Stimulated activated CD8-positive, alpha-beta memory T cell treated with anti-CD3 and anti-CD28 coated beads, Interleukin-15, amount 100 ng/mL, for 1 hour (primary cell): ENCODE measurements around the gene GJD3.
"Not testable (repeated sequence)": the region's sequence is repeated elsewhere in the genome, so short reads cannot be mapped to it uniquely, and the experiment has no call there.

Experiments
- DNase-seq: peaks from one replicate; pipeline ENCODE4 v3.0.0-alpha.2; 2020; ENCODE audit warnings: low read depth

Gene GJD3, protein sequence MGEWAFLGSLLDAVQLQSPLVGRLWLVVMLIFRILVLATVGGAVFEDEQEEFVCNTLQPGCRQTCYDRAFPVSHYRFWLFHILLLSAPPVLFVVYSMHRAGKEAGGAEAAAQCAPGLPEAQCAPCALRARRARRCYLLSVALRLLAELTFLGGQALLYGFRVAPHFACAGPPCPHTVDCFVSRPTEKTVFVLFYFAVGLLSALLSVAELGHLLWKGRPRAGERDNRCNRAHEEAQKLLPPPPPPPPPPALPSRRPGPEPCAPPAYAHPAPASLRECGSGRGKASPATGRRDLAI

DNA sequence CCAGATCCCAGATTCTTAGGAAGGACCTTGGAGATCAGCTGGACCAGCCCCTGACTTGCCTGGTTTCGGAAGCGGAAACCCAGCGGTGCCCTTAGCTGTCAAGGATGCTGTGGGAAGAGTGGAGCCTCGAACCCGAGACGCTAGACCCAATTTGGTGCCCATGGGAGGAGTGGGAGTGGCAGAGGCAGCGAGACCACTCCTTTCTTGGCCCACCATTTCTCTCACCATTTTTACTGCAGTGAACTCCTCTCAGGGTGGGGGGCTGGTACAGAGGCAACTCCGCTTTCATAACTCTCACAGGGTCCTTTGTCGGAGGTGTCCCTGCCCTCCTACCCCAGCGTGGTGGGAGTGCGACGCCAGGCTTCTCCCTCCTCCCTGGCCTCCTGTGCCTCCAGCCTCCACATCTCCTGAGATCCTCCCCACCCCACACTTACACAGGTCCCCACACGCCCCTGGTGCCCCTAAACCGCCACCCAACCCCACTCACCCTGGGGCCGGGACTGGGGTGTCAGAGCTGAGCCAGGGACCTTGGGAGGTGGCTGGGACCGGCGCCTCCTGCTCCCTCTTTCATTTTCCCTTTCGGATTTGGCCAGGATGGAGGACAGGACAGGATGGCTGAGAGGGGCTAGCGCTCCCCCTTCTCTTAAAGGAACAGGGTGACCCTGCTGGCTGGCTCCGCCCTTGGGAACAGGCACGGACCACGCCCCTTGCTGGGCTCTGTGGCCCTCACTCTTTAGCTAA, at the start of gene GJD3:
GJD3 (minus strand) TSS at position 617 of the 741 bp plus-strand sequence. CDS start 922 bp downstream, outside the sequence.
- no peak for DNase-seq

DNA sequence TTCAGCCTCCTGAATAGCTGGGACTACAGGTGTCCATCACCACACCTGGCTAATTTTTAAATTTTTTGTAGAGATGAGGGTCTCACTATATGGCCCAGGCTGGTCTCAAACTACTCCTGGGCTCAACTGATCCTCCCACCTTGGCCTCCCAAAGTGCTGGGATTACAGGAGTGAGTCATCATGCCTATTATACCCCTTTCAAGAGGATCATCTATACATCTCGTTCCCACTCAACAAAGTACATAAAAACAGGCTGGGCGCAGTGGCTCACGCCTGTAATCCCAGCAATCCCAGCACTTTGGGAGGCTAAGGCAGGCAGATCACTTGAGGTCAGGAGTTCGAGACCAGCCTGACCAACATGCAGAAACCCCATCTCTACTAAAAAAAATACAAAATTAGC, 49.8 kb upstream of the GJD3 start:
- DNase-seq, result not testable (repeated sequence)

DNA sequence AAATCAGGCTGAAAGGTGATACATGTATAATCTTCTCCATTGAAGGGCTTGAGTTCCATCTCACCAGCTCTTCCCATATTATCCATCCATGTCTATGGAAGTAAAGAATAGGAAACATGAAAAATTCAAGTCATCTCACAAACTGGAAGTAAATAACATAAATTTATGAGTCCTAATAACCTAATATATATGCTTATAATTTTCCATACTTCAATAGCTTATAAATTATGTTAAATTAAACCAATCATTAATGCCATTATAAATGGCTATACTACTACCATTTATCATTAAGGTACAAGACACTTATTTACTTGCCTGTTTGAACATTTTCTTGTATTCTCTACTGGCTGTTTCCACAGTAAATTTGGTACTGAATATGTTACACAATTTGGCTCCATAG, 48.3 kb upstream of the GJD3 start:
- DNase-seq, result no peak

DNA sequence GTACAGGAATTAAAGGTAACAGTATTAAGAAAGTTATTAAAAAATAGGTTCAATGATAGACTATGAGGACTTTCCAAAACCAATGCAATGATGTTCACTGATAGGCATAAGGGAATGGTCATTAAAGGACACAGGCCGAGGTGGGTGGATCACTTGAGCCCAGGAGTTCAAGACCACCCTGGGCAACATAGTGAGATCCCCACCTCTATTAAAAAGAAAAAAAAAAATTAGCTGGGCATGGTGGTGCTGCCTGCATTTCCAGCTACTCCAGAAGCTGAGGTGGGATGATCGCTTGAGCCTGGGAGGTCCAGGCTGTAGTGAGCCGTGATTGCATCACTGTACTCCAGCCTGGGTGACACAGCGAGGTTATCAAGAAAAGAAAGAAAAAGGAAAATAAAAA, 47.3 kb upstream of the GJD3 start:
- DNase-seq, result no peak

DNA sequence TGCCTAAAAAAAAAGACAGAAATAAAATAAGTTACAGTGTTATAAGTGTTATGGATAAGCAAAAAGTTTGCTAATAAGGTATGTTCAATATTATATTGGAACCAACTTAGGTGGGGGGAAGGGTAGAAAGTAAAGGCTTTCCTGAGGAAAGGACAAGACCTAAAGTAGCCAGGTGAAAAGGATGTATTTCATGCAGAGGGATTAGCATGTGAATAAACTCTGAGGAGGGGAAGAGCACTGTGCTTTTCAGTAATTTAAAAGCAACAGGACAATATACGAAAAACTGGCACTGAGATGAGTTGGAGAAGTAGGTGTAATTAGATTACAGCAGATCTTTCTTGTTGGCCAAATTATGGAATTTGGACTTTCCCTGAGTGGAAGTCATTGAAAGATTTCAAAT, 45.5 kb upstream of the GJD3 start:
- no peak for DNase-seq

DNA sequence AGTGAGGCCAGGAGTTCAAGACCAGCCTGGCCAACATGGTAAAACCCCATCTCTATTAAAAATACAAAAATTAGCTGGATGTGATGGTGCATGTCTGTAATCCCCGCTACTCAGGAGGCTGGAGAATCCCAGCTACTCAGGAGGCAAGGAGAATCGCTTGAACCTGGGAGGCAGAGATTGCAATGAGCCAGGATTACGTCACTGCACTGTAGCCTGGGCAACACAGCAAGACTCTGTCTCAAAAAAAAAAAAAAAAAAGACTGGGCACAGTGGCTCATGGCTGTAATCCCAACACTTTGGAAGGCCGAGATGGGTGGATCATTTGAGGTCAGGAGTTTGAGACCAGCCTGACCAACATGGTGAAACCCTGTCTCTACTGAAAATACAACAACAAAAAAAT, 45.0 kb upstream of the GJD3 start:
- not testable (repeated sequence) for DNase-seq

DNA sequence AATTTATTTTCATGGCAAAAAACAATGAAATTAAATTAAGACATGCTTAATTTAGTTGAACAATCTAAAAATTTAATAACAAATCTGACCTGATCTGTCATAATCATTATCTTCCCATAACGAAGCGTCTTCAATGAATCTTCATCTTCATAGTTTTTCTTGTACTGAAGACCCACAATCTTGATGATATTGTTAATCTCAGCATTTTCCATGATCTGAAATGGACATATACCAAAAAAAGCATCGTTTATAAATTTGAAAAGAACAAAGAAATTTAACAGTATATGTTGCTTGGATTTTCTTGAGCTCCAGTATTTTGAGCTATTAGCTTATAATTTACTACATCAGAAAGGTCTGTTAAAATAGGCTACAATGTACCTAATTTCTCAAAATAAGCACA, 42.9 kb upstream of the GJD3 start:
- no peak for DNase-seq

DNA sequence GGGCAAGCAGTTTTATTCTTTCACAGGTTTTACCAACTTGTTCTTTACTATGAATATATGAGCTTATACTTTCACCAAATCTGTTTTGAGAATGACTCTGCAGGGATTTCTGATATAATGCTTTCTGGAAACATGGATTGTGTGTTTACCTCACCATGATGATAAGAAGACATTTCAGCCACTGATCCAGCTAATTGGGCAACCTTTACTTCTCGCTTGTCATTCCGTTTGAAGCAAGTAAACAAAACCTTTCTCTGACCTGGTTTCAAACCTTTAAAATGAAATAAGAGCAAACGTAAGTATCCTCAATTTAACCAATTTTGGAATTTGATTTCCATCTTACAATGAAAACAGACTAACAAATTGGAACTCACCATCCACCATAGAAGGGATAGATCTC, 39.5 kb upstream of the GJD3 start:
- DNase-seq, result no peak

DNA sequence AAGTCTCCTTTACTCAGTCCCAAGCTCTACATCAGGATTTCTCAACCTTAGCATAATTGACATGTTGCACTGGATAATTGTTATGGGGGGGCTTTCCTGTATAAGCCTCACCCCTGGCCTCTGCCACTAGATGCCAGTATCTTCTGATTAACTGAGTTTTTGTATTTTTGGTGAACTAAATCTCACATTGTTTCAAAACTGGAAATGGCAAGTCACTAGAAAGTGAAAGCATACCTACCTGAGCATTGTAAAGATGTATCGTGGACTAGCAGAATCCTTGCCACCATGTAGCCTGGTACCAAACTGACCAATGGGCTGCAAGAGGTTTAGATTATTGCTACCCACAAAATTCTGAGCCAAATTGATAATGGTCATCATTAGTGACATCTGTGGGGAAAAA, 38.1 kb upstream of the GJD3 start:
- DNase-seq, result no peak

DNA sequence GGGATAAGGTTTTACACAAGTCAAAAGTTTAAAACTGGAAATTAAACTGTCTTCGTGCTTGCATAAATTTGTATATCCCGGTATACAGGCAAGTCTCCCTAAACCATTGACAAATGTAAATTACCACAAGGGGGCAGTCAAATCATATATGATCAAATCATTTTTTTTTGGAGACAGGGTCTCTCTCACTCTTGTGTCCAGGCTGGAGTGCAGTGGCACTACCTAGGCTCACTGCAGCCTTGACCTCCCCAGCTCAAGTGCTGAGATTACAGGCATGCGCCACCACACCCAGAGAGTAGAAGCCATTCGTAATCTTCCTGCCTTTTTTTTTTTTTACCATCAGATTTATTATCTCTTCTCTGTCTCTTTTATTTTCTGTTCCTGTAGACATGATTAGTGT, 34.6 kb upstream of the GJD3 start:
- no peak for DNase-seq

DNA sequence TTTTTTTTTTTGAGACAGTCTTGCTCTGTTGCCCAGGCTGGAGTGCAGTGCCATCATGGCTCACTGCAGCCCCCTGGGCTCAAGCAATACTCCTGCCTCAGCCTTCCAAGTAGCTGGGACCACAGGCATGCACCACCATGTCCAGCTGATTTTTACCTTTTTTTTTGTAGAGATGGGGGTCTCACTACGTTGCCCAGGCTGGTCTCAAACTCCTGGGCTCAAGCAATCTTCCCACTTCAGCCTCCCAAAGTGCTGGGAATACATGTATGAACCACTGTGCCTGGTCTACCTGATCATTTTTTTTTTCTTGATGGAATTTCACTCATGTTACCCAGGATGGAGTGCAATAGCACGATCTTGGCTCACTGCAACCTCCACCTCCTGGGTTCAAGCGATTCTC, 22.0 kb upstream of the GJD3 start:
- not testable (repeated sequence) for DNase-seq

DNA sequence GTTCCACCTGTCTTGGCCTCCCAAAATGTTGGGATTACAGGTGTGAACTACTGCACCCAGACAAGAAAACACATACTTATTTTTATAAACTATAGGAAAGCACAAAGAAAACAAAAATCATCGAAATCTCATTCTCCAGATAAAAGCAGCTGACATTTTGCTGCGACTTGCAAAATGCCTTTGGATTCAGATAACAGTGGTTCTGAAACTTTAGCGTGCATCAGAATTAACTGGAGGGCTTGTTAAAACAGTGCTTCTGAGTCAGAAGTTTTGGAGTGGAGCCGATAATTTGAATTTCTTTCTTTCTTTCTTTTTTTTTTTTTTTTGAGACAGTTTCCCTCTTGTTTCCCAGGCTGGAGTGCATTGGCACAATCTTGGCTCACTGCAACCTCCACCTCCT, 17.7 kb upstream of the GJD3 start:
- no peak for DNase-seq

DNA sequence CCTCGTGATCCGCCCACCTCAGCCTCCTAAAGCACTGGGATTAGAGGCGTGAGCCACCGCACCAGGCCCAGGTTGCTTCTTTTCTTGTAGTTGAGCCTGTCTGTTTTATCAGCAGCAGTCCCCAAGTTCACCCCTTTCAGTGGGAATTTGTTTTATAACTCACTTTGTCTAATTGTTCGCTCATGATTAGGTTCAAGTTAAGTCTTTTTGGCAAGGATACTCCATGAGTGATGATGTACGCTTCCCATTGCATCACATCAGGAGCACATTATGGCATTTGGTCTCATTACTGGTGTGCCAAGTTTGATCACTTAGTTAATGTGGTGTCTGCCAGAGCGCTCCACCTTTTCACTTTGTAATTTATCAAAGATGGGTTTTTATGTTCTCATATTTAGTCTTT, 14.4 kb upstream of the GJD3 start:
- no peak for DNase-seq

DNA sequence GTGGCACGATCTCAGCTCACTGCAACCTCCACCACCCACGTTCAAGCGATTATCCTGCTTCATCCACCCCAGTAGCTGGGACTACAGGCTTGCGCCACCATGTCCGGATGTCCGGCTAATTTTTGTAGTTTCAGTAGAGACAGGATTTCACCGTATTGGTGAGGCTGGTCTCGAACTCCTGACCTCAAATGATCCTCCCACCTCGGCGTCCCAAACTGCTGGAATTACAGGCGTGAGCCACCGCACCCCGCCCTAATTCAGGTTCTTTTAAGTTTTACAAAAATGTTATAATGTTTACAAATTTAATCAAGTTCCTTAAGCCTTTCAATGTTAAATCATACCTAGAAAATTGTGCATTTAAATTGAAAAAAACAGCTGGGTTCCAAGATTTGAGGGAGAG, 13.3 kb upstream of the GJD3 start:
- no peak for DNase-seq

DNA sequence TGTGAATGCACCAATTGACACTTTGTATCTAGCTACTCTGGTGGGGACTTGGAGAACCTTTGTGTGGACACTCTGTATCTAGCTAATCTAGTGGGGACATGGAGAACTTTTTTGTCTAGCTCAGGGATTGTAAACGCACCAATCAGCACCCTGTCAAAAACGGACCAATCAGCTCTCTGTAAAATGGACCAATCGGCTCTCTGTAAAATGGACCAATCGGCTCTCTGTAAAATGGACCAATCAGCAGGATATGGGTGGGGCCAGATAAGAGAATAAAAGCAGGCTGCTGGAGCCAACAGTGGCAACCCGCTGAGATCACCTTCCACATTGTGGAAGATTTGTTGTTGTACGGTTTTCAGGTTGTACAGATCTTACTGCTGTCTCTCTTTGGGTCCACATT, 12.0 kb upstream of the GJD3 start:
- DNase-seq, result not testable (repeated sequence)

DNA sequence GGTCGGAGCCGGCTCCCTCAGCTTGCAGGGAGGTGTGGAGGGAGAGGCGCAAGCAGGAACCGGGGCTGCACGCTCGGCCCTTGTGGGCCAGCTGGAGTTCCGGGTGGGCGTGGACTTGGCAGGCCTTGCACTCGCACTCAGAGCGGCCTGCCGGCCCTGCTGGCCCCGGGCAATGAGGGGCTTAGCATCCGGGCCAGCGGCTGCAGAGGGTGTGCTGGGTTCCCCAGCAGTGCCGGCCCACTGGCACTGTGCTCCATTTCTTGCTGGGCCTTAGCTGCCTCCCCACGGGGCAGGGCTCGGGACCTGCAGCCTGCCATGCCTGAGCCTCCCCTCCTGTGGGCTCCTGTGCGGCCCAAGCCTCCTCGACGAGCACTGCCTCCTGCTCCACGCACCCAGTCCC, 11.2 kb upstream of the GJD3 start:
- not testable (repeated sequence) for DNase-seq

DNA sequence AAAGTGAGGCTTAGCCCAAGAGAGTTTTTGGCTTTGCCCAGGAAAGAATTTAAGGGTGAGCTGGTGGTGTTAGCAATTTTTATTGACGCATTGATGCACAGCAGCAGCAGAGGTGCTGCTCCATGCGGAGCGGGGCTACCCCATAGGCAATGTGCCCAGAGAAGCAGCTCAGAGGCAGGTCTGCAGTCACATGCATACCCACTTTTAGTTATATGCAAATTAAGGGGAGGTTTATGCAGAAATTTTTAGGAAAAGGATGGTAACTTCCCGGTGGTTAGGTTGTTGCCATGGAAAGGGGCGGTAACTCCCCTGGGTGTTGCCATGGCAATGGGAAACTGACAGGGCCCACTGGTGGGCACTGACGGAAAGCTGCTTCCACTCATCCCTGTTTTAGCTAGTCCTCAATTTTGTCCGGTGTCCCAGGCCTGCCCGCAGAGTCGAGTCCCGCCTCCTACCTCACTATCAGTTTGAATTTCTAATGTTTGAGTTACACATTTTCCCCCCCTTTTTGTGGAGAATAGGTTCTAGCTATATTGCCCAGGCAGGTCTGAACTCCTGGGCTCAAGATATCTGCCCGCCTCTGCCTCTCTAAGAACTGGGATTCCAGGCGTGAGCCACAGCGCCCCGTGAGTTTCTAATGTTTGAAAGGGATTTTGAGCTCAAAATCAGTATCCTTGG, 10.4 kb upstream of the GJD3 start:
- DNase-seq, result no peak

DNA sequence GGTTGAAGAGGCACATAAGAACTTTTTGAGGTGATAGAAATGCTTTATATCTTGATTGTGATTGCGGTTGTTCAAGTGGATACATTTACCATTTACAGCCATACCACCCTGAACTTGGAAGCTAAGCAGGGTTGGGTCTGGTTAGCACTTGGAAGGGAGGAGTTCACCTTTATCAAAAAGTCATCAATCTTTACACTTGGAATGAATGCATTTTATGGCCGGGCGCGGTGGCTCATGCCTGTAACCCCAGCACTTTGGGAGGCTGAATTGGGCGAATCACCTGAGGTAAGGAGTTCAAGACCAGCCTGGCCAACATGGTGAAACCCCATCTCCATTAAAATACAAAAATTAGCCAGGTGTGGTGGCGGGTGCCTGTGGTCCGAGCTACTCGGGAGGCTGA, 9.5 kb upstream of the GJD3 start:
- no peak for DNase-seq

DNA sequence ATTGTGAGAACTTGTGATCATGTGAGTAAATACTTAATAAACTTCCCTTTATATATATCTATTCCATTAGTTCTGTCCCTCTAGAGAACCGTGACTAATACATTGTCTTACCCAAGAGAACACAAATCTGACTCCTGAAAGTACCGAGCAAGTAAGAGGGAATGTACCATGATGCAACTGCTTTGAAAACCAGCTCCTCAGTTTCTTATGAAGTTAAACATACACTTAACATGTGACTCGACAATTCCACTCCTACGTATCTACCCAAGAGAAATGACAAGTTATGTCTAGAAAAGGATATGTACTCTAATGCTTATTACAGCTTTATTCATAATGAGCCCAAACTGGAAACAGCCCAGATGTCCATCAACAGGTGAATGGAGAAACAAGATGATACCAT, 8.8 kb upstream of the GJD3 start:
- DNase-seq, result no peak

DNA sequence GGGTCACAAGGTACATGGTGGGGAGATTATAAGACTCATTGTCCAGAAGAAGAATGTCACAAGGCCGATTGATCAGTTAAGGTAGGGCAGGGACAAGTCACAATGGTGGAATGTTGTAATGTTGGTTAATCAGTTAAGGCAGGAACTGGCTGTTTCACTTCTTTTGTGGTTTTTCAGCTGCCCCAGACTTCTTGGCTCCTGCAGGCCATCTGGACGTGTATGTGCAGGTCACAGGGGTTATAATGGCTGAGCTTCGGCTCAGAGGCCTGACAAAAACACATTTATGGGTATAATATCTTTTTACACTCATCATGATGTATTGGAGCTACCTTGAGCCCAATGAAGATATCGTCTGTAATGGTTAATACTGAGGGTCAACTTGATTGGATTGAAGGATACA, 8.1 kb upstream of the GJD3 start:
- not testable (repeated sequence) for DNase-seq

DNA sequence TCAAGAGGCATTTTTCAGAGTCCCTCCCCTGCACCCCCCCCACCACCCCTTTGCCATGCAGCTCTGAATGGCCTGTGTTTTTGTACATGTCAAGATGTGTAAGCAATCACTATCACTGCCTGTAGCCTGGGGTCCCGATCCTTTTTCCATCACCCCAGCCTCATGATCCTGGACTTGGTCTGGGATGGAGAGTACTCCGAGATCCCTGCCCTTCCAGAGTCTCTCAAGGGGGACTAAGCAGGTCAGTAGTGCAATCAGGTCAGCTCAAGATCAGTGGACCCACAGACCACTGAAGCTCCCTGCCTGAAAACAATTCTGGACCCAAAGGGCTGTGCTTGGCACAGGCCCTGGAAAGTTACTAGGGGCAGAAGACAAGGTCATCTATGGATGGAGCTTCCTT, 7.5 kb upstream of the GJD3 start:
- no peak for DNase-seq

DNA sequence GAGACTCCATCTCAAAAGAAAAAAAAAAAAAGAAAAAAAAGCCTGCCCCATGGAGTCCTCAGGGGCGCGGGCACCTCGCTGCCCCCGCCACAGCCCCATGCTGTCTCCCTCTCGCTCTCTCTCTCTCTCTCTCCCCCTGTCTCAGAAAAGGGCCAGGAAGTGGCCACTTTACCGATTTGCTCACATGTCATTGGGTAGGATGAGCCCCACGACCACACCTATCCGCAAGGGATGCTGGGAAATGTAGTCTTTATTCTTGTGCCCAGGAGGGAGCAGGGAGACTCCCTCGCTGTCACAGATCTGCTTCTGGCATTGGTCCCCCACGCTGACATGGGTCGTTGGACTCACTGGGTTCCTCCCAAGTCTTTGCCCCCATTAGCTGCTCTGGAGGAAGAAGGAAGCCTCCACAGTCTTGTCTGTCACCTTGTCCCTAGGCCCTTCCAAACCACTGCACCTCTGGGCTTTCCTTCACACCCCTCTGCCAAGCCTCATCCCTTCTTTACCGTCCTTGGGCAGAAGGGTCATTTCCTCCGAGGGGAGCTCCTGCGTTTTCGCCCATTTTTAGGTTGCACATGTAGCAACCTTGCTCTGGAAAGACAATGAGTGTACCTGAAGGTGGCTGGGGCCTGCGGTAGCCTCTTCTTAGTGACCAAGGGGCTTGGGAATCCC, 6.9 kb upstream of the GJD3 start:
- DNase-seq, result no peak

DNA sequence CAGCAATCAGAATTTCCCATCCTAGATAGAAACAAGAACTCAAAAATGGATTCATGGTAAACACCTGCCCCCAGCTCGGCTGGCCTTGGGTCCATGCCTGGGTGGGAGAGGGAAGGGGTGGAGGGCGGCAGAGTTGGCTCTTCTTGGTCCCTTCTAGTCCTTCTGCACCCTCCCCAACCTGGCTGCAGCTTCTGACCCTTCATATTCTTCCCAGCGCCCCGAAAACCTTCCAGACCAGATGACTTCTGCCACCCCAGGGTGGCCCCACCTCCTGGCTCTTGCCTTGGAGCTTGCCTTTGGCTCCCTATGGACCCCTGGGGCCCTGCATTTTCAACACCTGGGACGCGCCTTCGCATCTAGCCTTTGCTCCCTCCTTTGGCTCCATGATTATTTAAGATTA, 5.4 kb upstream of the GJD3 start:
- DNase-seq, result no peak
